IPS-20b (cell line): ENCODE results near the gene TNP2.
"Not testable (repeated sequence)": the region's sequence is repeated elsewhere in the genome, so short reads cannot be mapped to it uniquely, and the experiment has no call there.

Source experiments
- H3K27ac ChIP-seq: one replicate; pipeline ENCODE4 v1.5.1; 2013; ENCODE audit warnings: low read length
- H3K27me3 ChIP-seq: 2 replicates; pipeline ENCODE4 v1.6.1; 2013; ENCODE audit warnings: mild to moderate bottlenecking, low read length, inconsistent platforms; ENCODE audit not compliant: insufficient read depth
- H3K36me3 ChIP-seq: 2 replicates; pipeline ENCODE4 v1.6.1; 2013; ENCODE audit warnings: low read depth, mild to moderate bottlenecking, inconsistent platforms, low read length, moderate library complexity; ENCODE audit not compliant: insufficient read depth
- H3K4me1 ChIP-seq: 2 replicates; pipeline ENCODE4 v1.6.1; 2013; ENCODE audit warnings: mild to moderate bottlenecking, control low read depth, inconsistent platforms, low read length, moderate library complexity; ENCODE audit not compliant: insufficient read depth
- H3K4me3 ChIP-seq: 2 replicates; pipeline ENCODE4 v1.5.1; 2013; ENCODE audit warnings: mild to moderate bottlenecking, low read length, inconsistent platforms
- H3K9ac ChIP-seq: 2 replicates; pipeline ENCODE4 v1.6.1; 2013; ENCODE audit warnings: low read depth, mild to moderate bottlenecking, inconsistent platforms, low read length, moderate library complexity
- H3K9me3 ChIP-seq: 2 replicates; pipeline ENCODE4 v1.6.1; 2013; ENCODE audit warnings: mild to moderate bottlenecking, low read depth, low read length, inconsistent platforms; ENCODE audit not compliant: insufficient read depth

The TNP2 gene

DNA sequence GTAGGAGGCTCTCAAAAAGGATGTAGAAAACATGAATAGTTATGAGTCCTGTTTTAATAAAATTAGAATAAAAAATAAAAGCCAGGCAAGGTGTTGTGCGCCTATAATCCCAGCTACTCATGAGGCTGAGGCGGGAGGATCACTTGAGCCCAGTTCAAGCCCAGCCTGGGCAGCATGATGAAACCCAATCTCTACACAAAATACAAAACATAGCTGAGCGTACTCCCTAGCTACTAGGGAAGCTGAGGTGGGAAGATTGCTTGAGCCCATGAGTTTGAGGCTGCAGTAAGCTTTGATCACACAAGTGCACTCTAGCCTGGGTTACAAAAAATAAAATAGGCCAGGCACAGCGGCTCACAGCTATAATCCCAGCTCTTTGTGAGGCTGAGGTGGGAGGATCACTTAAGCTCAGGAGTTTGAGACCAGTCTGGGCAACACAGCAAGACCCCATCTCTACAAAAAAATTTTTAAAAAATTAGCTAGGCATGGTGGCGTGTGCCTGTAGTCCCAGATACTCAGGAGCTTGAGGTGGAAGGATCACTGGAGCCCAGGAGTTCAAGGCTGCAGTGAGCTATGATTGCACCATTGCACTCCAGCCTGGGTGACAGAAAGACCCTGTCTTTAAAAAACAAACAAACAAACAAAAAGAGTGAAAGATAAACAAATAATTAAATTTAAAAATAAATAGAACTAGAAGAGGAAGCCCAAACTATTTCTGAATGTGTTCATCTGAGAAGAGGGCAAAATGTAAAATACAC is 29.2 kb upstream of the TNP2 start:
- H3K9me3 ChIP-seq: no peaks in the 10 kb centered on the region
- H3K27ac ChIP-seq: no peak overlapping the region
- H3K27me3 ChIP-seq: no peaks in the 10 kb centered on the region
- no peak overlapping the region for H3K9ac ChIP-seq
- H3K4me3 ChIP-seq: no peak overlapping the region
- H3K36me3 ChIP-seq: no peaks in the 10 kb centered on the region
- peaks cover 11% of the 10 kb centered on the region; the same call in 1 of the 2 replicates for H3K4me1 ChIP-seq

DNA sequence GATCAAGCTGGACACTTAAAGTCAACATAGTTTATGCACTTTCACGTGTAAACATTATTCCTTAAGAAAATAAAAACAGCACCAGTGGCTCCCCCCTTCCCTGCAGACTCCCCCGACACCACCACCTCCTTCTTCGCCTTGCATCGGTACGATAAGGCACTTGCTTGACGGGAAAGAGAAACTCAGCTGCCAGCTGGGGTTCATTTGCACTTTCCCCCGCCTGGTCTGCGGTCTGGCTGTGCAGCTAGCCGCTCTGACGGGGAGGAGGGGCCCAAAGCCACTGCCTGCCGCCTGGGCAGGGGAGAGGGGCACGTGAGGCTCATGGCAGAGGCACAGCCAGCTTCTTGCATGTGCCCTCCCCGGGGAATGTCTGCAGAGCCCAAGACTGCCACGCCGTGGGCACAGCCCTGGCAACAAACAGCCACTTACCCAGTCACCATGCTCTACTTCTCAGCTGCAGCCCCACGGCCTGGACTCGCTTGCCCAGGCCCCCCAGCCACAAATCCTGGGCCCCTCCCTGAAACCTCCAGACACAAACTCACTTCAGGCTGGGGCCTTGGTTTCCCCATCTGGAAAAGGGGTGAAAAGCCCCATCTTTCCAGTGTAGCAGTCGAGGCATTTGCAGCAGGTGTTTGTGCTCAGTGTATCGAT is 28.5 kb upstream of the TNP2 start:
- Histone ChIP-seq H3K27ac (no peak overlapping the region), H3K9me3 (no peaks in the 10 kb centered on the region), H3K4me1 (peaks cover 11% of the 10 kb centered on the region; the same call in 1 of the 2 replicates), H3K4me3 (no peak overlapping the region), H3K9ac (no peak overlapping the region), H3K36me3 (no peaks in the 10 kb centered on the region), H3K27me3 (no peaks in the 10 kb centered on the region)

DNA sequence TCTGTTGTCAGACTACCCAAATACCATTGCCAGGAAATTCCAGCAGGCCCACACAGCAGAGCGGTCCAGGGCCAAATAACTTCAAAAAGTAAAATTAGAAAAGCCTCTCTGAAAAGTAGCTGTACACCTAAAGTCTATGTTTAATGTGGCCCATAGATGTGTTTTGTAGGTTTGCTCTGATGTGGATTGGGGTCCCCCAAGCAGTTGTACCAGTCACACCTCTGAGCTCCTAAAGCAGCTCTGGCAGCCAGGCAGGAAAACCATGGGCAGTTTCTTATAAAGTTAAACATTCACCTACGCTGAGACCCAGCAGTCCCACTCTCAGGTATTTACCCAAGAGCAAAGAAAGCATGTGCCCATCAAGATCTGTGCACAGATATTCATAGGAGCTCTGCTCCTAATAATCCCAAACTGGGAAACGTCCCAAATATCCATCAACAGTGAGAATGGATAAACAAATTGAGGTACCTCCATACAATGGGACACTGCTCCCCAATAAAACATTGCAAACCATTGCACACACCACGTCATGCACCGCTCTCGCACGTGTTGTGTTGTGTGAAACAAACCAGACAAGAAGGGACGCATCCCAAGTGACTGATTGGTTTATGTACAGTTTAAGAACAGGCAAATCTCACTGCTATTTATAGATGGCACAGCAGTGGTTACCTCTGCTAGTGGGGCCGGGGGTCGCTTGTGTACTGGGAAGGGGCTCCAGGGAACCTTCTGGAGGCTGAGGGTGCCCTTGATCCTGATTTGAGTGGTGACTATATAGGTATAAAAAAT is 27.8 kb upstream of the TNP2 start:
- Histone ChIP-seq H3K9me3 (no peaks in the 10 kb centered on the region), H3K36me3 (no peaks in the 10 kb centered on the region), H3K4me3 (no peak overlapping the region), H3K27me3 (no peaks in the 10 kb centered on the region), H3K27ac (no peak overlapping the region), H3K4me1 (peaks cover 11% of the 10 kb centered on the region; the same call in 1 of the 2 replicates), H3K9ac (no peak overlapping the region)

DNA sequence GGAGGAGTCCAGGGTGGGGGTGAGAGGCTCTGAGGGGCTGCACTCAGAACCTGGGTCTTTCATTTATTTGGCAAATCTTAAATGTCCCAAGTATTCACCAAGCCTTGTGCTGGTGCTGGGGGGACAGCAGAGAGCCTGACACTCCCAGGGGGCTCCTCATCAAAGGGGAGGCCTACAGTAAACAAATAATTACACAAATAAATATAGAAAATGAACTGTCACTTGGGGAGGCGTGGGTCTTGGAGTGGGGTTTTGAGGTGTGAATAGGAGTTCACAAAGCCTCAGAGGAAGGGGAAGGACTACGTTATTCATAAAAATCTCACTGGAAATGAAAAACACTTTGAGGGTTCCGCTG is 27.2 kb upstream of the TNP2 start:
- no peaks in the 10 kb centered on the region for H3K9me3 ChIP-seq
- H3K27me3 ChIP-seq: no peaks in the 10 kb centered on the region
- no peak overlapping the region for H3K27ac ChIP-seq
- no peak overlapping the region for H3K9ac ChIP-seq
- peaks cover 15% of the 10 kb centered on the region for H3K4me1 ChIP-seq
- H3K36me3 ChIP-seq: no peaks in the 10 kb centered on the region
- H3K4me3 ChIP-seq: no peak overlapping the region

DNA sequence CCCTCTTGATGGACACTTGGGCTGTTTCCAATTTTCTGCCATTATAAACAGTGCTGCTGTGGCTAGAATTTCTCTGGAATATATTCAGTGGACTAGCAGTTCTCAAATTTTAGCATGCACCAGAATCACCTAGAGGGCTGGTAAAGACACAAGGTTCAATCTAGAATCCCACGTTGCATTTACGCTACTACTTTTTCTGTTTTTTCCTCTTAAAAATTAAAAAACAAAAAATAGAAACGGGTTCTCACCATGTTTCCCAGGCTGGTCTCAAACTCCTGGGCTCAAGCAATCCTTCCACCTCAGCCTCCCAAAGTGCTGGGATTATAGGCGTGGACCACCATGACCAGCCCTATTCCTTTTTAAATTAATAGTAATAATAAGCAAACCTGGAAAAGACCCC is 26.5 kb upstream of the TNP2 start:
- H3K9me3 ChIP-seq: no peaks in the 10 kb centered on the region
- H3K4me1 ChIP-seq: peaks cover 17% of the 10 kb centered on the region
- H3K4me3 ChIP-seq: no peak overlapping the region
- no peak overlapping the region for H3K27ac ChIP-seq
- no peaks in the 10 kb centered on the region for H3K36me3 ChIP-seq
- no peaks in the 10 kb centered on the region for H3K27me3 ChIP-seq
- H3K9ac ChIP-seq: no peak overlapping the region

DNA sequence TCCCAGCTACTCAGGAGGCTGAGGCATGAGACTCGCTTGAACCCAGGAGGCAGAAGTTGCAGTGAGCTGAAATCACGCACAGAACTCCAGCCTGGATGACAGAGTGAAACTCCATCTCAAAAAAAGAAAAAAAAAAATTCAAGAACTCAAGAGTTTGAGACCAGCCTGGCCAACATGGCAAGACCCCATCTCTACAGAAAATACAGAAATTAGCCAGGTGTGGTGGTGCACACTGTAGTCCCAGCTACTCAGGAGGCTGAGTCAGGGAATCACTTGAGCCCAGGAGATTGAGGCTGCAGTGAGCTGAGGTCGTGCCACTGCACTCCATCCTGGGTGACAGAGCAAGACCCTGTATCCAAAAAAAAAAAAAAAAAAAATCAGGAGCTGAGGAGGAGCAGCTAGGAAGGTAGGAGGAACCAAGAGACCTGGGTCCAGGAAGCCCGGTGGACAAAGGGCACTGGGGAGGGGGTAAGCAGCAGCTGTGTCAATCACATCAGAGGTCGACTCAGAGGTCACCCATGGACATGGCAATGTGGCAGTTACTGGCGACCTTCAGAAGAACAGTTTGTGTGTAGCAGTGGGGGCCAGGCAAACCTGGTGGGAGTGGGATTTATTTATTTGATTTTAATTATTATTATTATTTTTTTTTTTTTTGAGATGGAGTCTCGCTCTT is 23.1 kb upstream of the TNP2 start:
- no peak overlapping the region for H3K4me3 ChIP-seq
- H3K4me1 ChIP-seq: peaks cover 9% of the 10 kb centered on the region
- H3K9ac ChIP-seq: no peak overlapping the region
- H3K9me3 ChIP-seq: no peaks in the 10 kb centered on the region
- H3K27ac ChIP-seq: no peak overlapping the region
- no peaks in the 10 kb centered on the region for H3K36me3 ChIP-seq
- H3K27me3 ChIP-seq: no peaks in the 10 kb centered on the region

DNA sequence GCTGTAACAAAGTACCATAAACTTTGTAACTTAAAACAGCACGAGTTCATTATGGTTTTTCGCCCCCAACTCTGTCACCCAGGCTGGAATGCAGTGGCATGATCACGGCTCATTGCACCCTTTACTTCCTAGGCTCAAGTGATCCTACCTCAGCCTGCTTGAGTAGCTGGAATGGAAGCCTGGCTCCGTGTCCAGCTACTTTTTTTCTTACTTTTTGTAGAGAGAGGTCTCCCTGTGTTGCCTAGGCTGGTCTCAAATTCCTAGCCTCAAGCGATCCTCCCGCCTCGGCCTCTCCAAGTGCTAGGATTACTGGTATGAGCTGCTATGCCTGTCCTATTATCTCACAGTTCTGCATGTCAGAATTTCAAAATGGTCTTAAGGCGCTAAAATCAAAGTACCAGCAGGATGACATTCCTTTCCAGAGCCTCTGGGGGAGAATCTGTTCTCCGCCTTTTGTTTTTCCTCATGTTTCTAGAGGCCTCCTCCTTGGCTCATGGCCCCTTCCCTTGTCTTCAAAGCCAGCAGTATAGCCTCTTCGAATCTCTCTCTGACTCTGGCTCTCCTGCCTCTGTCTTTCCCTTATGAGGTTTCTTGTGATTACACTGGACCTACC is 22.1 kb upstream of the TNP2 start:
- Histone ChIP-seq H3K27ac (no peak overlapping the region), H3K4me1 (peaks cover 5% of the 10 kb centered on the region), H3K9ac (no peak overlapping the region)

DNA sequence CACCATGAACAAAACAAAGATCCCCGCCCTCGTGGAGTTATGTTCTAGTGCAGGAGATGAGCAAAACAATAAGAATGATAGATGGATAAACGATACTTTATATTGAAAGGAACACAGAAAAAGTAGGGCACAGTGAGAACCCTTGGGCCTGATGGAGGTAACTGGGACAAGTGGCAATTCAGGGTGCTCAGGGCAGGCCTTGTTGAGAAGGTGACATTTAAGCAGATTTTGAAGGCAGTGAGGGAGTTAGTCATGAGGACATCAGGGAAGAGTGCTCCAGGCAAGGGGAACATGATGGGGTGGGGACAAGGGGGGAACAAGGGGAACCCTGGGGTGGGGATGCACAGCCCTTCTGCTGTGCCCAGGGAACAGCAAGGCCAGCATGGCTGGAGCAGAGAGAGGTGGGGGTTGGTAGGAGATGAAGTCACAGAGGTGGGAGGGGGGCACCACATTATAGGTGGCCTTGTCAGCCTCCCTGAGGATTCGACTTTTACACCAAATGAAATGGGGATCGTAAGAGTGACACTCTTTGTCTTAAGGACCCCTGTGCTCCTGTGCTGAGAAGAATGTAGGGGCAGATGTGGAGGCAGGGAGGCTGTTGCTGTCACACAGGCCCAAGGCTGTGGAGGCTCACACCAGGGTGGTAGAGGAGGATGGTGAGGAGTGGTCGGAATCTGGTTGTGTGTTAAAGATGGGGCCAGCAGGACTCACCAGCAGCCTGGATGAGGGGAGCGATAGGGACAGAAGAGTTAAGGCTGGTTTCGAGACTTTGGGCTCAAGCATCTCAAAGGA is 21.2 kb upstream of the TNP2 start:
- H3K9ac ChIP-seq: no peak overlapping the region
- H3K27me3 ChIP-seq: no peaks in the 10 kb centered on the region
- H3K9me3 ChIP-seq: no peaks in the 10 kb centered on the region
- peaks cover 5% of the 10 kb centered on the region for H3K4me1 ChIP-seq
- H3K36me3 ChIP-seq: no peaks in the 10 kb centered on the region
- H3K27ac ChIP-seq: no peak overlapping the region
- H3K4me3 ChIP-seq: no peak overlapping the region

More for the DNA sequence above, 22.1 kb upstream of the TNP2 start:
- no peaks in the 10 kb centered on the region for H3K36me3 ChIP-seq
- H3K27me3 ChIP-seq: no peaks in the 10 kb centered on the region
- no peaks in the 10 kb centered on the region for H3K9me3 ChIP-seq
- no peak overlapping the region for H3K4me3 ChIP-seq

DNA sequence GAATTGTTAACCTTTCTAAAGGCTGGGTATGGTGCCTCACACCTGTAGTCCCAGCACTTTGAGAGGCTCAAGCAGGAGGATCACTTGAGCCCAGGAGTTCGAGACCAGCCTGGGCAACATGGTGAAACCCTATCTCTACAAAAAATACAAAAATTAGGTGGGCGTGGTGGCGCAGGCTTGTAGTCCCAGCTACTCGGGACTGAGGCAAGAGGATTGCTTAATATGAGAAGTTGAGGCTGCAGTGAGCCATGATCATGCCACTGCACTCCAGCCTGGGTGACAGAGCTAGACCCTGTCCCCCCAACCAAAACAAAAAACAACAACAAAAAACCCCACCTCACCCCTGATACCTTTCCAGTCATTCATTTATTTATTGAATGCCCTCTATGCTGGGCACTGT is 20.6 kb upstream of the TNP2 start:
- H3K36me3 ChIP-seq, H3K27me3 ChIP-seq, H3K4me1 ChIP-seq: not testable (repeated sequence)

DNA sequence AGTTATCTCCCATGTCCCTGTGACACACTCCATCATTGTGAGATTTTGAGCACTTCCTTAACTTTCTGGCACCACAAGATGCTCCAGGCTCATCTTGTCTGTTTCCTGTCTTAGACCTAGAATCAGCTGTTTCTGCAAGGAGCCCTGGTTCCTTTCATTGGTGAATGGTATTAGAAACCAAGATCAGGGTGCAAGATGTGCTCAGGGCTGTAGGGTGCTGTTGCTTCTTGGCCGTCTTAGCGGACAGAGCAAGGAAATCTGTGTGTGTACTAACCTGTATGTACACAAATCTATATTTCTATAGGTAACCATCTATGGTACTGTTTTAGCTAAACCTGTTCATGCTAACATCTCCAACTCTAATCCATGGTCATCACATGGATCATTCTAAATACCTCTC is 20.1 kb upstream of the TNP2 start:
- Histone ChIP-seq H3K4me1 (peaks cover 5% of the 10 kb centered on the region), H3K27ac (no peak overlapping the region), H3K9me3 (no peaks in the 10 kb centered on the region), H3K4me3 (no peak overlapping the region), H3K27me3 (no peaks in the 10 kb centered on the region), H3K9ac (no peak overlapping the region), H3K36me3 (no peaks in the 10 kb centered on the region)

More for the DNA sequence above, 20.6 kb upstream of the TNP2 start:
- H3K4me3 ChIP-seq, H3K9ac ChIP-seq, H3K27ac ChIP-seq, H3K9me3 ChIP-seq: not testable (repeated sequence)

DNA sequence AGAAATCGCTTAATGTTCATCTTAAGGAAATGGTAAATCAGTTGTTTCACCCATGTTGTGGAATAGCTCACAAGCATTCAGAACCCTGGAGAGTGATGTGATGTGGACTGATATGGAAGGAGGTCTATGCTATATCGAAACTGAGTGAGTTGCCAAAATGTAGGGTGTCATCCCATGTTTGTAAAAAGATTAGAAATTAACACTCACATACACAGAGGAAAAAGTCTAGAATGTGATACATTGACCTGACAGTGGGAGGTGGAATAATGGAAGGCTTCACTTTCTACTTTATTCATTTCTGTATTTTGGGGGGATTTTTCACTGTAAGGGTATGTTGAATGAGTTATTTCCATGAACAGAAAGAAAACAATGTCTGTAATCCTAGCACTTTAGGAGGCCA is 16.7 kb upstream of the TNP2 start:
- H3K27me3 ChIP-seq: no peaks in the 10 kb centered on the region

More for the DNA sequence above, 16.7 kb upstream of the TNP2 start:
- Histone ChIP-seq H3K27ac (no peak overlapping the region), H3K4me3 (no peak overlapping the region), H3K9ac (no peak overlapping the region), H3K9me3 (no peaks in the 10 kb centered on the region), H3K36me3 (no peaks in the 10 kb centered on the region), H3K4me1 (peaks cover 3% of the 10 kb centered on the region; the same call in 1 of the 2 replicates)
